ENCODE results near the gene NOTCH1.

DNA sequence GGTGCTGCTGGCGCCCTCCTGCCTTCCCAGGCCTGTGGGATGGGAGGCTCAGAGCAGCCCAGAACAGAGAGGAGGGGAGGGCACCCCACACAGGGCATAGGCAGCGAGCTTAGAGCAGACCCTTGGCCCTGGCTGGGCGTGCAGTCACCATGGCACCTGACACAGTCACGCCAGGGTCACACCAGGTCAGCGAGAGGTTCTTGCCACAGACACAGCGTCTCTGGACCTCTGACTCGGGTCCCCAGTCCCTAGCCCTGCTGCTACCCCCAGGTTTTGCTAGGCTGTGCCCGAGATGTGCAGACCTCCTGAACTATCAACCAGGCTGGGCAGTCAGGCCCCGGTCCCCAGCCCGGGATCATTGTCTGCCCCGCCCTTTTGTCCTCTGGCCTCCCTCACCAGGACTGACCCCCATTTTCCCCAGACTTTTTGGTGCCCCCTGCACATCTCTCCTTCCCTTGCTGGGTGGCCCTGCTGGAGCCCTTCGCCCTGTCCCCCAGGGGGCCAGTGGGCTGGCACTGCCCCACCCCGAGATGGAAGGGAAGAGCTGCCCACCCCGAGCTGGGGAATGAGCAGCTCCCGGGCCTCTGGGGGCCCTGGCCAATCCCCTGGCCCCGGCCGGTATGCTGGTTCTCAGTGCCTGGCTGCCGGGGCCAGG is 24.5 kb upstream of the NOTCH1 start:
- no peak for TF ChIP-seq POLR2A (IDR thresholded peaks at IDR 0.05)
- TF ChIP-seq, protein P1, sequence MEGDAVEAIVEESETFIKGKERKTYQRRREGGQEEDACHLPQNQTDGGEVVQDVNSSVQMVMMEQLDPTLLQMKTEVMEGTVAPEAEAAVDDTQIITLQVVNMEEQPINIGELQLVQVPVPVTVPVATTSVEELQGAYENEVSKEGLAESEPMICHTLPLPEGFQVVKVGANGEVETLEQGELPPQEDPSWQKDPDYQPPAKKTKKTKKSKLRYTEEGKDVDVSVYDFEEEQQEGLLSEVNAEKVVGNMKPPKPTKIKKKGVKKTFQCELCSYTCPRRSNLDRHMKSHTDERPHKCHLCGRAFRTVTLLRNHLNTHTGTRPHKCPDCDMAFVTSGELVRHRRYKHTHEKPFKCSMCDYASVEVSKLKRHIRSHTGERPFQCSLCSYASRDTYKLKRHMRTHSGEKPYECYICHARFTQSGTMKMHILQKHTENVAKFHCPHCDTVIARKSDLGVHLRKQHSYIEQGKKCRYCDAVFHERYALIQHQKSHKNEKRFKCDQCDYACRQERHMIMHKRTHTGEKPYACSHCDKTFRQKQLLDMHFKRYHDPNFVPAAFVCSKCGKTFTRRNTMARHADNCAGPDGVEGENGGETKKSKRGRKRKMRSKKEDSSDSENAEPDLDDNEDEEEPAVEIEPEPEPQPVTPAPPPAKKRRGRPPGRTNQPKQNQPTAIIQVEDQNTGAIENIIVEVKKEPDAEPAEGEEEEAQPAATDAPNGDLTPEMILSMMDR (IDR thresholded peaks at IDR 0.05): no peak

All from body of pancreas (tissue), 4 donors.